ENCODE data around the gene NGFR. TPM values are rescaled to one million over a fixed set of nuclear protein-coding genes. Genes with fewer than 3 reads are reported as not detected.
"Not testable (repeated sequence)": the region's sequence is repeated elsewhere in the genome, so short reads cannot be mapped to it uniquely, and the experiment has no call there.

The NGFR gene
- total RNA-seq, 1 donor from 2014 or later = 42.0 TPM

DNA sequence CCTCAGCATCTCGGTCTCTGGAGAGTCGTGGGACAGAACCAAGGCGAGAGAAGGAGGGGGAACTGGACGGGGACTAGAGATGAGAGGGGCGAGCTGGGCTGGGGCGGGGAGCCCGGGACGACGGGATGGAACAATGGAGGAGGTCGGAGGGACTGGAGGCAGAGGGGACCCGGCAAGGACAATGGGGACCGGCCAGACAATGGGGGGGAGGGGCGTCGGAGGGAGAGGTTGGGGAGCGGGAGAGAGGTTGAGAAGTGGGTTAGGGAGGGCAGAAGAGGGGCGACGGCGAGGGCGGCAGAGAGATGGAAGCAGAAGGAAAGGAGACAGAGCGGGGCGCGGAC is 719 bp downstream of the NGFR start:
- no peak for DNase-seq (ENCODE audit: low spot score)

DNA sequence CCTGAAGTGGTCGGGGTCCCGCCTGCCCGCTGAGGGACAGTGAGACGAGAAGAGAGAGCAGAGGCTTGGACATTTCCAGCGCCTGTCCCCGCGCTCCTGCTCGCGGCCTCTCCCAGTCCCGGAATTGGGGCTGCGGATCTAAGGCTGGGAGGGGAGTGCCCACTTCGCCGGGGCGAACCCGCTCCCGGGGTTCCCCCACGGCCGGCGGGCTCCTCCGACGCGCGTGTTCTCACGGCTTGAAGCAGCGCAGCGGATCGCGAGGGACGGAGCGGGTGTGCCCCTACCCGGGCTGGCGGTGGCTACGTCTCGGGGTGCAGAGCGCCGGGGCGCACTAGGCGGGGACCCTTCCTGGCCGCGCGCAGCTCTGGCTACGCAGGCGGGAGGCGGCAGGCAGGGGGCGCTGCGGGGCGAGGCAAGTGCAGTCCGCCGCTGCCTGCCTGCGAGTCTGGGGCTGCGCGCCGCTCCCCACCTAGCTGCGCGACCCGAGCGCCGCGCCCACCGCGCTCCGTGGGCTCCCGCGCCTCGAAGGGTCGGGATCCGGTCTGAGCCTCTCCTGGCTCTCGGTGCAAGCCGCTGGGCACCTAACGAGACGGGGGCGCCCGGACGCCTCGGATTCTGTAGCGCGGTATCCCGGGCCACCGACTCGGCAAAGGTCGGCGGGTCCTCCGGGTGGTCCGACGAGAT is 1.2 kb downstream of the NGFR start:
- DNase-seq (ENCODE audit: low spot score) = no peak

DNA sequence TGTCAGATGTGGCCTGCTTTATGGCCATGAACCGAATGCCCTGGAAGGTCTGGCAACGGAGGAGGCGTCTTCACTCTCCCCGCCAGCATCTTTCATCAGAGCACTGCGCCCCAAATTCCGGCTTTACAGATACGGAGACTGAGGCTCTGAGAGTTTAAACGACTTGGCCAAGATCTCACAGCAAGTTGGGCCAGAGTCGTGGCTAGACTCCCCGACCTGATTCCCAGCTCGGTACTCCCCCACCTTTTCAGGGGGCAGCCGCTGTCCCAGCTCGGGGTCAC is 1.7 kb downstream of the NGFR start:
- no peak for DNase-seq (ENCODE audit: low spot score)

DNA sequence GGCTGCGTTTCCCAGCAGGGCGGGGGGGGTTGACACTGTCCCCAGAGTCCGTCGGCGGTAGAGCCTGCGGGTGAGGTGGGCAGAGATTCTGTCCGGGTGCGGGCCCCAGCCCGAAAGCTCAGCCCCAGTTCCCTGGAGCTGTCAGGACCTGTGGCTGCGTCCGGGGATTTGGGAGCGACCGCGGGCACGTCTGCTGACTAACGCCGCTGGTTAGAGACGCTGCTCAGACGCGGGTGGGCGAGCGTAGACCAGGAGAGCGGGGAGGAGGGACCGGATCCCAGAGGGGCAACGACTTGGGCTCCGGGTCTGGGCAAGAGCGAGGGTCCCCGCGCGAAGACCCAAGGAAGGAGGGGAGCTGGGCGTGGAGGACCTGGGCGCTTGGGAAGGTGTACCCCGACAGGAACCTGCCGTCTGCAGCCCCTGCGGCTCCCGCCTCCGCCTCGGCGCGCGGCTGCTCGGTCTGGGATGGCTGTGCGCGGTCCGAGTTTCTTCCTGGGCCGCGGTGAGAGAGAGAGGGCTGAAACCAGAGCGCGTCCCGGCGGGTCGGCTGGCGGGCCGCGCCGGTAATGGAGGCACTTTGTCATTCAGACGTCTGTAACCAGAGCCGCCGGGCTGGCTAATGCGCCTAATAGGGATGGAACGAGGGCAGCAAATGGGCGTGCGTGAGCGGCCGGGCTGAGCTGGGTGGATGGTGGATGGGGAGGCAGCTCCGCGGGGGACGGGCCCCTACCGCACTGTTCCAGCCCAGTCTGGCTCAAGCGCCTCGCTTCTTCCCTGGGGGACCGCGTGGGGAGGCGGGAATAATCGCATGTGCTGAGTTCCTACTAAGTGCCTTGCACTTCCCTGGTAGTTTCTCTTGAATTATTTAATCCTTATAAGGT is 2.3 kb downstream of the NGFR start:
- no peak for DNase-seq (ENCODE audit: low spot score)

DNA sequence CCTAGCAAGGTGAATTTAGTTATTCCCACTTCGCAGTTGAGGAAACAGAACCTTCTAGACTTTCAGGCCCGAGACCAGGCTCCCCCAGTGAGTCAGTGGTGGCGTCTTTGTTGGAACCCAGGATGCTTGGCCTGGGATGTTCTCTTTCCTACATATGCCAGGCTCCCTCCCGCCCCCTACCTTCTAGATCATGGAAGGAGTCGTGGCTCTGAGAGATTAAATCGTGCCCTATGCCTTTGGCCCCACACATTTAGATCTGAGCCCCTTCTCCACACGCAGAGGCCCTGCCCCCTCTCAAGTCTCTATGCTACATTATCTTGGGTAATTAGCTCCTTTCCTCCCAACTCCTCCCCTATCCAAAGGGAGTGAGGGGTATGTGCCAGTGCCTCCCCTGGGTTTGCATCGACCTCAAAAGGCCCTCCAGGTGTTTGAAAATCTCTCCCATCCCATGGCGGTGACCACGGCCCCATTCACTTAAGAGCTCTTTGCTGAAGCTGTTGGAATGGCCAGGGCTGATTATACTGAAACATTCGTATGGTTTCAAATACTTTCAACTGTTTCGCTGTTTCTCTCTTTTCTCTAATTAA is 3.0 kb downstream of the NGFR start:
- no peak for DNase-seq (ENCODE audit: low spot score)

DNA sequence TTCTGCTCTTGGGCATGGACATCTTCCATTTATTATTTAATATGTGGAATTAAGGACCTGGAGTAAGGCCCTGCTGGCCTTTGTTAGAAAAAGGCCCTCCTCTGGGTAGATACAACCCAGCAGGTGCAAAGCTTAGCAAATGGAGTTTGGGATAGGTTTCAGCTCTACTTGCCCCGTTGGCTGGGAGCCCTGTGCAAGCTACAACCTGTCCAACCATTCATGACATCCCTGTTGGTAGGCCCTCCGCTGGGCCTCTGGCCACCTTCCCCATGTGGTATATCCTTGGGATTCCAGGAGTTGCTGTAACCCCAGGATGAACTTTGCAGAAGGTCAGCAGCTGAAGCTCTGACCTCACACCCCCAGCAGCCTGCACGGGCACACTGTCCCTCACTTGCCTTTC is 6.4 kb downstream of the NGFR start:
- DNase-seq (ENCODE audit: low spot score) = no peak

DNA sequence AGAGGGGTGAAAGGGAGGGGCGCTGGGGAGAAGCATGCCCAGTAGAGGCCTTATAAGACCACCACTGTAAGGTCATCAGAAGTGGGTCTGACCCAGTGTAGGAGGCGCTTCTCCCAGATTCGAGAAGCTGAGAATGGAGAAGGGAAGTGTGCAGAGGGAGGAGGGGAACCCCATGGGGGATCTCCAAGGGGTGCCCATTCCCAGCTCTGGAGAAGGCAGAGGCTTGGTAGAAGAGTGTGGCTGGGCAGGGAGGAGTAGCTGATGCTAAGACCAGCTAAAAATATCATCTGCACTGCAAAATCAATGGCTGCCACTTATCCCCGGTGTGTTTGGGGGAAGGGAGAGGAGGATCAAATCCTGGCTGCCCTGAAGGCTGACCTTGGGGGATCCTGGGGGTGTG is 7.2 kb downstream of the NGFR start:
- DNase-seq (ENCODE audit: low spot score) = no peak

DNA sequence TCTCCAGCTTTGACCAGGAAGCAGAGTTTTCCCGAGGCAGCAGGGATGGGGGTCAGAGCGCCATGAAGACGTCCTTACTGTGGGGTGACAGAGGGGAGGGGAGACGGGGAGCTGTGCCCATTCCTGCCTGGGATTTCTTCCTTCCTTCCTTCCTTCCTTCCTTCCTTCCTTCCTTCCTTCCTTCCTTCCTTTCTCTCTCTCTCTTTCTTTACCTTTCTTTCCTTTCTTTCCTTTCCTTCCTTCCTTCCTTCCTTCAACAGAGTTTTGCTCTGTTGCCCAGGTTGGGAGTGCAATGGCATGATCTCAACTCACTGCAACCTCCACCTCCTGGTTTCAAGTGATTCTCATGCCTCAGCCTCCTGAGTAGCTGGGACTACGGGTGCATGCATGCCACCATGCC is 7.6 kb downstream of the NGFR start:
- DNase-seq (ENCODE audit: low spot score) = not testable (repeated sequence)

DNA sequence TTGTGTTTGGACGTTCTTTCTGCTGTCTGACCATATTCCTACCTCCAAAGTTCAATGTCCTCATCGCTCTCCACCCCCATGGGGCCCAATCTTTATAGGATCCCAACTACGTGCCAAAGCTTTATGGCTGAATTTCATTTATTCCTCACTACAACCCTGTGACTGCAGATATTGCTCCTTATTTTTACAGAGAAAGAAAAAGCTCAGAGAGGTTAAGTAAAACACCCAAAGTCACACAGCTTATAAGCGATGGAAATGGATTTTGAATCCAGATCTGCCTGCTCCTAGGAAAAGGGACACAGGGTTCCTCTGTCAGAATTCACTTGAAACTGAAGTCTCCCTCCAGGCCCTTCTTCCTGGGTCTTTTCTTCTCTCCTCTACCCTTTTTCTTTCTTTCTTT is 9.3 kb downstream of the NGFR start:
- no peak for DNase-seq (ENCODE audit: low spot score)

DNA sequence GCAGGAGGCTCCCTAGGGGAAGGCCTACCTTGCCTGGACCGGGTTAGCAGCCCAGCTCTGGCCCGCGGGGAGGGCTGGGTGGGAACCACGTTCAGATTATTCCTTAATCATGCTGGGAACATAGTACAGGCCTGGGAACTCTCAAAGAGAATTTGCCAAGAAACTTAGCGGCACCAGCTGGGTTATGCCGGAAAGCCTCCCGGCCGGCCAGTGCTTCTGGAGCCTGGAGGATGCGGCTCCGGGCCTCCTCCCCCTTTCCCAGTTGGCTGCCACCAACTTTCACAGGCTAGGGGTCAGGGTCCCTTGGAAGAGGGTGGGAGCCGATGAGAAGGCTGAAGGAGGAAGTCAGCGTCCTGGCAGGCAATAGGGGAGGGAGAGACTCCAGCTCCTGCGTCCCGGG is 10.8 kb downstream of the NGFR start:
- DNase-seq (ENCODE audit: low spot score) = no peak

DNA sequence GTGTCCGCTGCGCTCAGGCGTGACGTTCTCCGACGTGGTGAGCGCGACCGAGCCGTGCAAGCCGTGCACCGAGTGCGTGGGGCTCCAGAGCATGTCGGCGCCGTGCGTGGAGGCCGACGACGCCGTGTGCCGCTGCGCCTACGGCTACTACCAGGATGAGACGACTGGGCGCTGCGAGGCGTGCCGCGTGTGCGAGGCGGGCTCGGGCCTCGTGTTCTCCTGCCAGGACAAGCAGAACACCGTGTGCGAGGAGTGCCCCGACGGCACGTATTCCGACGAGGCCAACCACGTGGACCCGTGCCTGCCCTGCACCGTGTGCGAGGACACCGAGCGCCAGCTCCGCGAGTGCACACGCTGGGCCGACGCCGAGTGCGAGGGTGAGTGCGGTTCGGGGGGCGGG is 11.2 kb downstream of the NGFR start:
- no peak for DNase-seq (ENCODE audit: low spot score)

DNA sequence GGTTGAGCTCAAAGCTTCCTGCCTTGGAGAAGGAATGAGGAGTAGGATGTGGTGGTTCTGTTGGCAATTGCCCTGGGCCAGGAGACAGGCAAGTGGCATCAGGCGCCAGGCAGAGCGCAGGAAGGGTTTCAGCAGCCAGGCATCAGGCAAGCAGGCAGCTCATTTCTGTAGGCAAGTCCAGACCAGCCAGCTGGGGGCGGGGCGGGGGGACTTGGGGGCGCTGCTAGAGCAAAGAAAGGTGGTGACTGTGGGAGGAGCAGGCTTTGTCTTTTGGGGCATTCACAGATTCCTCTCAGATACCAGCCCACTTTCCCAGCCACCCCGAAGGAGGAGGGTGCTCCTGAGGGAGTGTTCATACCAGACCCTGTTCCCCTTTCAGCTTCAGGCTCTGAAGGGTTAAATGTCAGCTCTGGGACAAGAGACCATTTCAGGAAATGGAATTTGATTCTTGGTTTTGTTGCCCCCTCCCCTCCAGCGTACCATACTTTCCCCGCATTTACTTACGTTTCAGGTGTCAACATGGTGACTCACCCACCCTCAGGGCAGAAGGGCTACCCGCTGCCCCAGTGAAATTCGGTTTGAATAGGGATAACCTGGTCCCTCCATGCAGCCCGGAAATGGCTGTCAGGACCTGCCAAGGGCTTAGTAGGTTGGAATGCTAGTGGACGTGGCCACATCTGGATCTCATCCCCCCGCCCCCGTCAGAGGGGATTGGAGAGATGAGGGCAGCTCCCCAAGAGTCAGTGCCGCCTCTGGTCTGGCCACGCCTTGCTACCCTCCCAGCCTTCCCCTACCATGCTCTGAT is 13.2 kb downstream of the NGFR start:
- DNase-seq (ENCODE audit: low spot score) = no peak

DNA sequence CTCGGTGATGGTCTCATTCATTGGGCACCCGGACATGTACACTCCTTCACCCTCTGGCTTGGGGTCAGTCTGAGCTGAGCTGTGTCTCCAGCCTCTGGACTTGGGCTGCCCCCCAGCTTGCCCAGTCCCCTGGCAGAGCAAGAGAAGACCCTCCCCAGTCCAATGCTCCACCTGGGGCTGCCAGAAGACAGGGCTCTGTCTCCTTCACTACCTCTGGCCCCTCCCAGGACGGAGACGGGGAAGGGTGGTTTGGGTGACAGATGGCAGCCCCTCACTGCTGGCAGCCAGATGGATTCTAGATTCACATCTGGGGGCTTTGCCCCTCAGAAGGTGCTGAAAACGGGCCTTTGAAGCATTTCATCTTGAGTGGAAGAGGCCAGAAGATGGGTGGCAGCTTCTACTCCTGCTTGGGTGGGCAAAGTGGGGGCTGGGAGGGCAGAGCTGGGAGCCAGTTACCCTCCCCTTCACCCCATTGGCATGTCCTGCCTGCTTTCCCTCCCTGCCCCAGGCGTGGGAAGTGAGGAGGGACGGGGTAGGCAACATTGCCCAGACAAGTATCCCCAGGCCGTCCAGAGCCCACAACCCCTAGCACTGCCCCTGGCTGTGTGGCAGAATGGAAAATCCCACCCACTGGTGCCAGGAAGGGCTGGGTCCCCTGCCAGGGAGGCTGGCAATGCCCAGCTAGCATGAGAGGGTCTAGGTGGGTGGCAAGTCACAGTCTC is 13.9 kb downstream of the NGFR start:
- no peak for DNase-seq (ENCODE audit: low spot score)

DNA sequence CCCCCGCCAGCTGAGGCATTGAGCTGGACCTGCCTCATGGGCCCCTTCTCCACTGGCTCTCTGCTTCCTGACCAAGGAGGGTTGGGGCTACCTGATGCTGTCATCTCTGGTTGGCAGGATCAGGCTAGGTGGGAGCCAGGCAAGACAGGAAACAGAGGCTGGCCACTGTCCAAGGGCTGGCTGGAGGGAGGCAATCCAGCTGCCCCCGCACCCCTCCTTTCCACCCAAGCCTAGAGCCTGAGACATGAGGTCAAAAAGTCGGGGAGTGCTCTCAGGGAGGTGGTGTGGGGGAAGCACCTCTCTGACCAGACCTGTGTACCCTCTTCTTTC is 14.5 kb downstream of the NGFR start:
- no peak for DNase-seq (ENCODE audit: low spot score)

DNA sequence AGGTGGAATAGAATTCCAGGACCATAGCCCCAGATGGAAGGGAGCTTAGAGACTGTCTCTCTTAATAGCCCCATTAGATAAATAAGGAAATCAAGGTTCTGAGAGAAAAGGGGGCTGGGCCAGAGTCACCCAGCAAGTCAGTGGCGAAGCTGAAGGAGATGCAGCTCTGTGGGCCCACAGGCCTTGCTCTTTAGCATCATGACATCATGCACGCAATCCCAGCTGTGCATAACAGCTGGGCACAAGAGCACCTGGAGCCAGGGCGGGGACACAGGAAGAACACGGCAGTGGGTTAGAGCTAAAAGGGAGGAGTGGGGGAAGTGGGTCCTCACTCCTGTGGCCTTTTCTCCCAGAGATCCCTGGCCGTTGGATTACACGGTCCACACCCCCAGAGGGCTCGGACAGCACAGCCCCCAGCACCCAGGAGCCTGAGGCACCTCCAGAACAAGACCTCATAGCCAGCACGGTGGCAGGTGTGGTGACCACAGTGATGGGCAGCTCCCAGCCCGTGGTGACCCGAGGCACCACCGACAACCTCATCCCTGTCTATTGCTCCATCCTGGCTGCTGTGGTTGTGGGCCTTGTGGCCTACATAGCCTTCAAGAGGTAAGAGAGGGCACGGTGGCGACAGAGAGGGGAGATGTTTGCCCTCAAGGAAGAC is 15.1 kb downstream of the NGFR start:
- DNase-seq (ENCODE audit: low spot score) = no peak

DNA sequence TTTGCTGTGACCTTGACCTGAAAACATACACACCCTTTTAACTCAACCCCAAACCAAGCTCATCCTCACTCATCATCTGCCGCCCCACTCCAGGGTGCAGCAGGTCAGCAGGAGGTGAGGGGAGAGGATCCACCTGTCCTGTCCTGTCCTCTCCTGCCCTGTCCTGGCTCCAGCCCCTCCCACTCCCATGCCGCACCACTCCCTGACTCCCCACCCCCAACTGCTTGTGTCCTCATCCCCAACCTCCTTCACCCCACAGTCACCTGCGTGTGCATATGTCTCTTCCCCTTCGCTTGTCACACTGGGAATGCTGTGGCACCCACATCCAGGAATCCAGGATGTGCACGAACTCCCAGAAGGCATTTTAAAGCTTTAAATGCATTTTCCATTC is 15.6 kb downstream of the NGFR start:
- DNase-seq (ENCODE audit: low spot score) = no peak

DNA sequence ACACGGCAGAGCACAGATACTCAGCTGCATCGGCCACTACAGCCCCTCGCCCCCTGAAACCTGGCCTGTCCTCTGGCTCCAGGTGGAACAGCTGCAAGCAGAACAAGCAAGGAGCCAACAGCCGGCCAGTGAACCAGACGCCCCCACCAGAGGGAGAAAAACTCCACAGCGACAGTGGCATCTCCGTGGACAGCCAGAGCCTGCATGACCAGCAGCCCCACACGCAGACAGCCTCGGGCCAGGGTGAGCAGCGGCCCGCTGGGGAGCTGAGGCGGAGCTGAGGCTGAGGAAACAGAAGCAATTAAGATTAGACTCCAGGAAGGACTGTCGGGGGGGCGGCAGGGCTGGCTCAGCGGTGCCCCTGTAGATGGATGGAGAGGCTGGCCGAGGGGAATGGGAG is 16.7 kb downstream of the NGFR start:
- DNase-seq (ENCODE audit: low spot score) = no peak

DNA sequence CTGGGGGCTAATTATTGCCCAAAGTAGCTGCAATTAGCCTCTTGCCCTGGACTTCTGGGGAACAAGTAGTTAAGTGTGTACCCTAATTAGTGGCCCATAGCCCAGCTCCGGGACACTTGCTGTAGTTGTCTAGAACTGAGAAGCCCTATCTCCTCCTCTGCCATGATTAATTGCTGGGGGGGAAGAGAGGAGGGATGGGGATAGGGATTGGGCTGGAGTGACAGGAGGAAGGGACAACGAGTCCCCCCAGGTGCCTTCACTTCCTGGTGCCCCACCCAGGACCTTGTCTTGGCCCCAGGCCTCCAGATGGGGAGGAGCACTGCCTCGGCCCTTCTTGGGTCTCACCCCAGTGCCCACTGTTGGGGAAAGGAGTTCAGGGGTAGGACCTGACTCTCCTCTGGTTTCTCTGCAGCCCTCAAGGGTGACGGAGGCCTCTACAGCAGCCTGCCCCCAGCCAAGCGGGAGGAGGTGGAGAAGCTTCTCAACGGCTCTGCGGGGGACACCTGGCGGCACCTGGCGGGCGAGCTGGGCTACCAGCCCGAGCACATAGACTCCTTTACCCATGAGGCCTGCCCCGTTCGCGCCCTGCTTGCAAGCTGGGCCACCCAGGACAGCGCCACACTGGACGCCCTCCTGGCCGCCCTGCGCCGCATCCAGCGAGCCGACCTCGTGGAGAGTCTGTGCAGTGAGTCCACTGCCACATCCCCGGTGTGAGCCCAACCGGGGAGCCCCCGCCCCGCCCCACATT is 17.4 kb downstream of the NGFR start:
- DNase-seq (ENCODE audit: low spot score) = no peak

DNA sequence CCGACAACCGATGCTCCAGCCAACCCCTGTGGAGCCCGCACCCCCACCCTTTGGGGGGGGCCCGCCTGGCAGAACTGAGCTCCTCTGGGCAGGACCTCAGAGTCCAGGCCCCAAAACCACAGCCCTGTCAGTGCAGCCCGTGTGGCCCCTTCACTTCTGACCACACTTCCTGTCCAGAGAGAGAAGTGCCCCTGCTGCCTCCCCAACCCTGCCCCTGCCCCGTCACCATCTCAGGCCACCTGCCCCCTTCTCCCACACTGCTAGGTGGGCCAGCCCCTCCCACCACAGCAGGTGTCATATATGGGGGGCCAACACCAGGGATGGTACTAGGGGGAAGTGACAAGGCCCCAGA is 17.9 kb downstream of the NGFR start:
- no peak for DNase-seq (ENCODE audit: low spot score)

DNA sequence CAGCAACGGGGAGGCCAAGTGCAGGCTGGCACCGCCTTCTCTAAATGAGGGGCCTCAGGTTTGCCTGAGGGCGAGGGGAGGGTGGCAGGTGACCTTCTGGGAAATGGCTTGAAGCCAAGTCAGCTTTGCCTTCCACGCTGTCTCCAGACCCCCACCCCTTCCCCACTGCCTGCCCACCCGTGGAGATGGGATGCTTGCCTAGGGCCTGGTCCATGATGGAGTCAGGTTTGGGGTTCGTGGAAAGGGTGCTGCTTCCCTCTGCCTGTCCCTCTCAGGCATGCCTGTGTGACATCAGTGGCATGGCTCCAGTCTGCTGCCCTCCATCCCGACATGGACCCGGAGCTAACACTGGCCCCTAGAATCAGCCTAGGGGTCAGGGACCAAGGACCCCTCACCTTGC is 18.5 kb downstream of the NGFR start:
- DNase-seq (ENCODE audit: low spot score) = no peak

All from mesenteric fat pad (tissue), 1 donor.